H9 (cell line): Measurements from ENCODE around the gene GIPC1. TPM values are rescaled to one million over a fixed set of nuclear protein-coding genes. Genes with fewer than 3 reads are reported as not detected.

ENCODE experiments used
- DNase-seq: peaks from one replicate; pipeline ENCODE4 v3.0.0-alpha.2; 2017
- H2AFZ ChIP-seq: one replicate; pipeline ENCODE4 v1.6.1; 2013; ENCODE audit warnings: mild to moderate bottlenecking, low read length, control low read depth, moderate library complexity
- H2AK5ac ChIP-seq: 2 replicates; pipeline ENCODE4 v1.6.1; 2013; ENCODE audit warnings: low read length, control low read depth, mixed read lengths; ENCODE audit not compliant: insufficient read length
- H2BK120ac ChIP-seq: one replicate; pipeline ENCODE4 v1.6.1; 2013; ENCODE audit warnings: low read depth, mild to moderate bottlenecking, low read length, control low read depth, inconsistent platforms; ENCODE audit not compliant: poor library complexity, severe bottlenecking
- H2BK12ac ChIP-seq: 2 replicates; pipeline ENCODE4 v1.6.1; 2013; ENCODE audit warnings: low read length, control low read depth, mixed read lengths, low read depth; ENCODE audit not compliant: insufficient read length
- H2BK15ac ChIP-seq: 2 replicates; pipeline ENCODE4 v1.6.1; 2013; ENCODE audit warnings: low read depth, low read length, control low read depth
- H2BK20ac ChIP-seq: one replicate; pipeline ENCODE4 v1.6.1; 2013; ENCODE audit warnings: low read depth, mild to moderate bottlenecking, low read length, control low read depth, inconsistent platforms; ENCODE audit not compliant: poor library complexity, severe bottlenecking
- H2BK5ac ChIP-seq: 2 replicates; pipeline ENCODE4 v1.6.1; 2013; ENCODE audit warnings: low read length, control low read depth, mixed read lengths; ENCODE audit not compliant: insufficient read length
- H3K14ac ChIP-seq: 2 replicates; pipeline ENCODE4 v1.6.1; 2013; ENCODE audit warnings: low read length, control low read depth; ENCODE audit not compliant: insufficient read depth
- H3K18ac ChIP-seq: 2 replicates; pipeline ENCODE4 v1.6.1; 2013; ENCODE audit warnings: low read depth, mild to moderate bottlenecking, mixed read lengths, low read length, control low read depth; ENCODE audit not compliant: insufficient read length
- H3K23ac ChIP-seq: 2 replicates; pipeline ENCODE4 v1.6.1; 2013; ENCODE audit warnings: low read length, control low read depth, mixed read lengths, low read depth; ENCODE audit not compliant: insufficient read length
- H3K23me2 ChIP-seq: 2 replicates; pipeline ENCODE4 v1.6.1; 2013; ENCODE audit warnings: low read depth, mild to moderate bottlenecking, mixed read lengths, low read length, control low read depth; ENCODE audit not compliant: insufficient read length, poor library complexity, severe bottlenecking
- H3K27ac ChIP-seq: 2 replicates; pipeline ENCODE4 v1.5.1; 2013; ENCODE audit warnings: low read length, control low read depth, mixed read lengths, low read depth; ENCODE audit not compliant: insufficient read length
- H3K27me3 ChIP-seq: 2 replicates; pipeline ENCODE4 v1.6.1; 2013; ENCODE audit warnings: low read length, control low read depth, inconsistent platforms; ENCODE audit not compliant: insufficient read depth
- H3K4ac ChIP-seq: 2 replicates; pipeline ENCODE4 v1.6.1; 2013; ENCODE audit warnings: low read depth, mild to moderate bottlenecking, control low read depth, inconsistent platforms, low read length, moderate library complexity
- H3K4me1 ChIP-seq: 2 replicates; pipeline ENCODE4 v1.6.1; 2013; ENCODE audit warnings: low read length, control low read depth, inconsistent platforms; ENCODE audit not compliant: insufficient read depth
- H3K4me2 ChIP-seq: 2 replicates; pipeline ENCODE4 v1.6.1; 2013; ENCODE audit warnings: low read length, control low read depth, mixed read lengths; ENCODE audit not compliant: insufficient read length, insufficient read depth
- H3K56ac ChIP-seq: 2 replicates; pipeline ENCODE4 v1.6.1; 2013; ENCODE audit warnings: low read depth, mild to moderate bottlenecking, mixed read lengths, low read length, control low read depth; ENCODE audit not compliant: insufficient read length
- H3K79me1 ChIP-seq: 2 replicates; pipeline ENCODE4 v1.6.1; 2013; ENCODE audit warnings: low read depth, mild to moderate bottlenecking, moderate library complexity, low read length, control low read depth, inconsistent platforms; ENCODE audit not compliant: insufficient read depth, poor library complexity, severe bottlenecking
- H3K79me2 ChIP-seq: 2 replicates; pipeline ENCODE4 v1.6.1; 2013; ENCODE audit warnings: low read length, control low read depth, inconsistent platforms; ENCODE audit not compliant: insufficient read depth
- H3K9ac ChIP-seq: 2 replicates; pipeline ENCODE4 v1.6.1; 2013; ENCODE audit warnings: low read length, control low read depth, mixed read lengths; ENCODE audit not compliant: insufficient read length; ENCODE audit errors: extremely low read depth
- H3K9me3 ChIP-seq: one replicate; pipeline ENCODE4 v1.6.1; 2013; ENCODE audit warnings: low read depth, low read length, inconsistent platforms; ENCODE audit not compliant: control insufficient read depth
- H3T11ph ChIP-seq: one replicate; pipeline ENCODE4 v1.6.1; 2013; ENCODE audit warnings: mild to moderate bottlenecking, low read length, control low read depth, inconsistent platforms
- H4K20me1 ChIP-seq: one replicate; pipeline ENCODE4 v1.6.1; 2013; ENCODE audit not compliant: control insufficient read depth, insufficient read length, insufficient read depth
- H4K5ac ChIP-seq: 2 replicates; pipeline ENCODE4 v1.6.1; 2013; ENCODE audit warnings: low read depth, mild to moderate bottlenecking, mixed read lengths, low read length, control low read depth; ENCODE audit not compliant: insufficient read length
- H4K8ac ChIP-seq: replicated peaks from 2 replicates; pipeline ENCODE4 v1.6.1; 2013; ENCODE audit warnings: low read length, control low read depth, mixed read lengths, low read depth; ENCODE audit not compliant: insufficient read length
- H4K91ac ChIP-seq: 2 replicates; pipeline ENCODE4 v1.6.1; 2013; ENCODE audit warnings: low read depth, mild to moderate bottlenecking, moderate library complexity, mixed read lengths, low read length, control low read depth; ENCODE audit not compliant: insufficient read length
- H3K27ac Mint-ChIP-seq, 3 experiments: 2 replicates in 2 of 3; 3 replicates in 1 of 3; pipeline ENCODE4 v1.8.0; 2020 to 2021; ENCODE audit warnings: mixed read lengths in 3 of 3, mild to moderate bottlenecking in 1 of 3, moderate library complexity in 1 of 3
- H3K27me3 Mint-ChIP-seq: 2 replicates; pipeline ENCODE4 v1.8.0; 2021; ENCODE audit warnings: low read depth, mild to moderate bottlenecking, moderate library complexity, mixed read lengths
- H3K36me3 Mint-ChIP-seq, 3 experiments: 2 replicates in 2 of 3; 3 replicates in 1 of 3; pipeline ENCODE4 v1.8.0; 2020 to 2021; ENCODE audit warnings: low read depth in 3 of 3, mixed read lengths in 3 of 3; ENCODE audit not compliant: insufficient read depth in 1 of 3
- H3K4me1 Mint-ChIP-seq, 2 experiments: 2 replicates each; pipeline ENCODE4 v1.8.0; 2020; ENCODE audit warnings: mixed read lengths in 2 of 2
- H3K4me3 Mint-ChIP-seq, 2 experiments: 2 replicates in 1 of 2; 3 replicates in 1 of 2; pipeline ENCODE4 v1.8.0; 2020 to 2021; ENCODE audit warnings: mild to moderate bottlenecking in 2 of 2, mixed read lengths in 2 of 2, moderate library complexity in 1 of 2
- H3K9me3 Mint-ChIP-seq, 2 experiments: 2 replicates in 1 of 2; 3 replicates in 1 of 2; pipeline ENCODE4 v1.8.0; 2020; ENCODE audit warnings: mild to moderate bottlenecking in 2 of 2, mixed read lengths in 2 of 2, moderate library complexity in 1 of 2
- CTCF ChIP-seq: fragments of 200-600 bp; sonication (generic); conservative IDR thresholded peaks from 3 replicates; pipeline ENCODE4 v1.8.0; 2021; ENCODE audit warnings: antibody characterized with exemption, mild to moderate bottlenecking
- WGBS: extraction: QIAGEN DNeasy Blood & Tissue Kit; methylation state at CpG from one replicate; pipeline ENCODE4 v1.1.7; 2013; ENCODE audit warnings: missing lambda C conversion rate, low lambda C conversion rate, mixed read lengths; ENCODE audit not compliant: insufficient read length; ENCODE audit errors: extremely low coverage; 5-methylcytosine and 5-hydroxymethylcytosine counted together
- total RNA-seq: library from RNA; stranded (reverse); gene quantifications from 2 replicates; pipeline ENCODE4 v1.2.1, GENCODE V29; 2021

The GIPC1 gene
- total RNA-seq, 1 experiment from 2014 or later, result 70.6 TPM

- no peak overlapping the region; a peak in 1 of 7 replicates for H3K27ac Mint-ChIP-seq
- no peak overlapping the region for H2BK20ac ChIP-seq
- no peak overlapping the region for H4K5ac ChIP-seq
- H3K27me3 ChIP-seq, result no peaks in the 10 kb centered on the region
- no peak overlapping the region for H2BK15ac ChIP-seq
- H4K20me1 ChIP-seq, result no peaks in the 10 kb centered on the region
- H3K36me3 Mint-ChIP-seq, result peaks cover 0 to 2% (median 0%) of the 10 kb centered on the region in 3 experiments; a peak in 1 of 7 replicates
- no peak overlapping the region for H2BK5ac ChIP-seq
- H2BK120ac ChIP-seq, result no peak overlapping the region
- H4K8ac ChIP-seq, result no peak overlapping the region
- no peak overlapping the region for H3K18ac ChIP-seq
- no peak for DNase-seq
- peaks cover 3% of the 10 kb centered on the region for H3K23me2 ChIP-seq
- no peak overlapping the region for H3K4ac ChIP-seq
- H3K14ac ChIP-seq, result no peak overlapping the region; the same call in 1 of the 2 replicates
- H3K27me3 Mint-ChIP-seq, result no peaks in the 10 kb centered on the region
- H3K27ac ChIP-seq, result no peak overlapping the region
- no peak overlapping the region for H2BK12ac ChIP-seq
- H3K79me2 ChIP-seq, result peaks cover 5% of the 10 kb centered on the region; the same call in 1 of the 2 replicates
- no peak overlapping the region for H3K4me2 ChIP-seq
- peaks cover 2% of the 10 kb centered on the region for H3K79me1 ChIP-seq
- no peak overlapping the region for H4K91ac ChIP-seq
- no peak overlapping the region for H3T11ph ChIP-seq
- H2AFZ ChIP-seq, result no peak overlapping the region
- no peak overlapping the region for H3K56ac ChIP-seq
- H3K23ac ChIP-seq, result no peak overlapping the region
- WGBS, result no CpG with 5 or more reads among the region's 4 CpGs
- H2AK5ac ChIP-seq, result no peak overlapping the region
- H3K9ac ChIP-seq, result no peak overlapping the region
- H3K4me3 Mint-ChIP-seq, result no peak overlapping the region
- H3K4me1 ChIP-seq, result no peaks in the 10 kb centered on the region
- no peaks in the 10 kb centered on the region for H3K9me3 ChIP-seq
- H3K9me3 Mint-ChIP-seq, result no peaks in the 10 kb centered on the region
- TF ChIP-seq CTCF, result no peak
- H3K4me1 Mint-ChIP-seq, result peaks cover 14 to 19% of the 10 kb centered on the region in 2 experiments
Measured at GRCh38 chr19:14526423-14526822, 30.5 kb upstream of the GIPC1 start.
